SW480 (cell line): Measurements from ENCODE around the gene UBASH3A.
A peak's percentile ranks its signal among the peaks of the same experiment; 100 is the strongest.
"Not testable (repeated sequence)": the region's sequence is repeated elsewhere in the genome, so short reads cannot be mapped to it uniquely, and the experiment has no call there.

Source experiments
- DNase-seq: peaks from one replicate; pipeline ENCODE4 v3.0.0-alpha.2; 2016; ENCODE audit warnings: low spot score

Gene UBASH3A

GRCh38 chr21:42390696-42391095 lies 13.0 kb upstream of the UBASH3A start:
- peak; percentile 45 for DNase-seq

- no peak for DNase-seq
Measured at GRCh38 chr21:42391297-42391696, 12.4 kb upstream of the UBASH3A start.

DNA sequence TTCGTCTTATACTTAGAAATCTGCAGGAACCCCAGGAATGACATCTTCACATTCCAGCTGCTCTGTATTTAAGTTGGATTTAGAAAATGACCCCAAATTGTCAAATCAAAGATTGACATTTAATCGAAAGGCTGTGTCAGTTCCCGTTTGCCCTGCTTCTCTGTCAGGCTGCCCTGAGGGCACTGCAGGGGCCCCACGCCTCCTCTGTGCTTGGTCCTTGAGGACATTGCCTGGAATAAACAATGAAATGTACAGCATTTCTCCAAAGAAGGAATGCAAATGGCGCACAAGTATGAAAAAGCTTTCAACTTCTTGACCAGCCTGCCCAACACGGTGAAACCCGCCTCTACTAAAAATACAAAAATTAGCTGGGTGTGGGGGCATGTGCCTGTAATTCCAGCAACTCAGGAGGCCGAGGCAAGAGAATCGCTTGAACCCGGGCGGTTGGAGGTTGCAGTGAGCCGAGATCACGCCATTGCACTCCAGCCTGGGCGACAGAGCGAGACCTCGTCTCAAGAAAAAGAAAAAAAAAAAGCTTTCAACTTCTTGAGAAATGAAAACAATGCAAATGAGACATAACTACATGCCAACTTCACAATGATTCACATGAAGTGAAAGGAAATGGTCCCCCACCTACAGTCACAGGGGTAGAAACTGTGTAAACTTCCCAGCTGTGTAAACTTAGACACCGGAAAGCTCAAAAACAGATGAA lies 10.8 kb upstream of the UBASH3A start:
- no peak for DNase-seq

- no peak for DNase-seq
Measured at GRCh38 chr21:42393443-42393950, 10.2 kb upstream of the UBASH3A start.

GRCh38 chr21:42395302-42395701 lies 8.4 kb upstream of the UBASH3A start:
- DNase-seq, result no peak

DNA sequence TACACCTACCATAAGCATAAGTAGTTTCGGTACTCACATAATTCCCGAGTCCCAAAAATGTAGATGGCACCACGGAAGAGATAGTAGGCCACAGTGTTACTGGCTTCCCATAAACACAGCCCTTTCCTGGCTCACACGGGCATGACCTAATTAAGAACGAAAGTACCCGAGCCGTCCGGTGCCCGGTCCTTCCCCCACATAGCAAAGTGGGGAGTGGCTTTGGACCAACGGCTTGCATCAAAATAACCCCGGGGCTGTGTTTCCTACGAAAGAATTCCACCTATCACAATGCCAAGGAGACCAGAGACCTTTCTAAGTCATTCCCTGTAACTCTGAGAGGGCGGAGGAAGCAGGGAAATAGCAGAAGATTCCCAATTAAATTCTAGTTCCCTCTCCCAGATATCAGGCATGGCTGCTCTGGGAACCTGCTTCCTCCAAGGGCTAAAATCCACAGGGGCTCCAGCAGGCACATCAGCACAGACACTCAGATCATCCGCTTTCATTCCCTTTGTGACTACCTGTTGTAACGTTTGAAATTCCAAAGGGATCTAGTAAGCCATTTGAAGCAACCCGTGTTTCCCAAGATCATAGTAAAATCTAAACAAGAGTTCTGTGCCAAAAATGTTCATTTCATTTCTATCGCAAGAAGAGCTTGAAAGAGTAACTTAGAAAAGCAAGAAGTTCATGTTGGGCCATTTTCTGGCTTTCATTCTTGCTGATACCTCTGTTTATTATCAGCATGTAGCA lies 7.6 kb upstream of the UBASH3A start, which contains the start of gene TMPRSS3:
Gene TMPRSS3, minus strand, starts transcription at position 148 of the 747 bp plus-strand sequence. CDS start 635 bp downstream, outside the sequence.
- DNase-seq, result peak; percentile 91

- no peak for DNase-seq
Measured at GRCh38 chr21:42396799-42397745, 6.6 kb upstream of the UBASH3A start.

DNA sequence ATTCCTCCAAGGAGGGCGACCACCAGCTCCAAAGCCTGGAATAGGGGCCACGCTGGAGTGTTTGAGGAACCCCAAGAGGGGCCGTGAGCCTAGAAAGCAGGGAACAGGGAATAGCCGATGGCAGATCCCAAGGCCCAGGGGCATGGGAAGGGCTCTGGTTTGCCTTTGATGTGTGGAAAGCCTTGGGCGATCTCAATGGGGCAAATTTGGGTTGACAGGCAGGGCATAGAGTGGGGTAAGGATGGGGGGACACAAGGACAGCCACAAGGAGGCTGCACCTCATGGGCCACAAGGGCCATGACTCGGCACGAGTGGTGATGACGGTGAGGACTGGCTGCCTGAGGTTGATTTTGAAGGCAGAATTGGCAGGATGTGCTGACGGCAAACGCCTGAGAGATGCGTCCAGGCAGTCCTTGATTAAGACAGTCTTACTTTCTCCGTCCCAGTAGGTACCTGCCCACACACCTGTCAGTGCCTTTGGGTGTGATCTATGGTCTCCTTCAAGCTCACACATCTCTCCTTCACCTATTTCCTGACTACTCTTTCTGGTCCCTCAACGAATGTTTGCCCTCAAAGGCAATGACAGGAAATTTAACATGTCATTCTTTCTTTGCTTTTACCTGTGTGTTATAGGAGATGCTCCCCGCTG lies 5.8 kb upstream of the UBASH3A start:
- DNase-seq, result no peak

DNA sequence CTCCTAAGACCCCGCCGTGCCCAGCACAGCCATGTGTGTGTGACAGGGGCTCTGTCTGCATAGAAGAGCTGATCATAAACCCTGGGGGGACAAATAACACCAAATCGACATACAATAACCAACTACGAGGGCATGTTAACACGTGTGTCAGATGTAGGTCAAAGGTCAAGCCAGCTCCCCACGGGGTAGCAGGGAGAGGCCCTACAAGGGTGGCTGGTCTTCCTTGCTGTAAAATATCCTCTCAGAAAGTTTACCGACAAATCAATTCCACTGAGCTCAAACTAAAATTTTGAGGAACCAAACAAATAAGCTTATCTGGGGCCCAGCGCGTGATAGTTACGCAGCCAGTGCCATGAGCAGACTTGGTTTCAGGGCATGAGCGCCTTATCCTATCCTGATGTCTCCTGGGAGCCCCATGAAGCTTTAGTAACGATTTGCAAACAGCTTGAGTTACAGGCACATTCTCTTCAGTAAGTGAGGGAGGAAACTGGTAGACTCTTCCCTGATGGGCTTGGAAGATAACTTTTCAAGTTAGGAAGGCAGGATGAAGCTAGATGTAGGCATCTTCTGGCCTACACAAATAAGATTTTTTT lies 5.2 kb upstream of the UBASH3A start:
- no peak for DNase-seq

DNA sequence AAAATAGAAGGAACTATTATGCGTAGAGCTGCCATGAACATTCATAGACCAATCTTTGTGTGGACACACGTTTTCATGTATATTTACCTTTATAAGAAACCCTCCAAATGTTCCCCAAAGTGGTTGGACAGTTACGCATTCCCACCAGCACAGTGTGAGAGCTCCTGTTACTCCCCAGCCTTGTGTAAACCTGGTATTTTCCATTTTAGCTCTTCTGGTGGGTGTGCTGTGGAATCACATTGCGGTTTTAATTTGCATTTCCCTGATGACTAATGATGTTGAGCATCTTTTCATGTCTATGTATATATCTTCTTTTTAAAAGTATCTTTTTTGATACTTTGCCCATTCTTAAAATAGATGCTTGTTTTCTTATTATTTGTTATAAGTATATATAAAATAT lies 3.2 kb upstream of the UBASH3A start:
- DNase-seq, result peak; percentile 76

GRCh38 chr21:42401154-42401553 lies 2.5 kb upstream of the UBASH3A start:
- DNase-seq, result no peak

GRCh38 chr21:42401820-42402251 lies 1.9 kb upstream of the UBASH3A start:
- no peak for DNase-seq

DNA sequence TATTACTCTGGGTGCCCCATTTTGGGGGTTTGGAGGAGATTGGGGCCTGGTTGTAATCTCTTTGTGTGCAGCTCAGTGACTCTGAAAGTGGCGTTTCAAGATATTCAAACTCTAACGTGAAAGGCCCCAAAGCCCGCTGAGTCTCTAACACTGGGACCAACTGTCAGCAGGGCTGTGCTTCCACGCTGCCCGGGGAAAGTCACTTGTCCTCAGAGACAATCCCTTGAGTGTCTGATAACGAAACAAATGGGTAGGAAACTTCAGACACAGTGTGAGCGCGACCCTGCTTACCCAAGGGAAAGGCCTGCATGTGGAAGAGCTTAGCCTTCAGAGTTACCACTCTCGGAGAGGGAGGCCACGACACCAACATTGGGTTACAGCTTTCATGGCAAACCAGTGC lies 837 bp downstream of the UBASH3A start:
- DNase-seq, result no peak

- no peak for DNase-seq
Measured at GRCh38 chr21:42405064-42406013, 1.6 kb downstream of the UBASH3A start.

DNA sequence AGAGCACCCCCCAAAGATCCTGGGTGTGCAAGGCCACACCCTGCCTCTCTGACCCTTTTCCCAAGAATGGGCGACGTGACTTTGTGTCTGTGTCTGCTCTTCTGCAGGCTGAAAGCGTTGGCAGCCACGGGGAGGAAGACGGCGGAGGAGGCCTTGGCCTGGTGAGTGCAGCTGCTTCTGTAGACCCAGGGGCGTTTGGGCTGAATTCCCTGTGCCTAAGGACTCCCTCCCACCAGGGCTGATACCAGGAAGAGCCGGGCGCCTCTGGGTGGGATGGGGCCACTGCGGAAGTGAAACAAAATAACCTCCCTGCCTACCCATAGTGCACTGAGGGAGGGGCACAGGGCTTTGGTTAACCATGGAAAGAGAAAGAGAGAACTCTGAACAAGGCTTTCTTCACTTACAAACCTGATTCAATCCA lies 2.5 kb downstream of the UBASH3A start:
- no peak for DNase-seq

GRCh38 chr21:42406866-42407265 lies 3.2 kb downstream of the UBASH3A start:
- DNase-seq, result no peak

DNA sequence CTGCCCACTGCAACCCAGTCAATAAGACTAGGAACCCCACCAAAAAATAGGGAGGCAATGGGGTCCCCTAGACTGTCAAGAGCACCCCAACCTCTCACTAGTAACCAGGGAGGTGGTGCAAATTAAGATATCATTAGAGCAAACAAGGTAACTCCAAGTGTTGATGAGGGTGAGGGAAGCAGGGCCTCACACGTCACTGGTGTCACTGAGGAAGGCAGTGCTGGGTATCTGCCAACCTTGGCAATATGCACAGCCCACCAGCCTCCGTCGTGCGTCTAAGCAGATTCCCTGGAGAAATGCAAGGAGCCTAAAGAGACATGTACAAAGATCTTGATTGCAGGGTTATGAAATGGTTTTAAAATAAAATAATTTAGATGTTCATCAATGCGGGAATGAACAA lies 3.8 kb downstream of the UBASH3A start:
- no peak for DNase-seq

DNA sequence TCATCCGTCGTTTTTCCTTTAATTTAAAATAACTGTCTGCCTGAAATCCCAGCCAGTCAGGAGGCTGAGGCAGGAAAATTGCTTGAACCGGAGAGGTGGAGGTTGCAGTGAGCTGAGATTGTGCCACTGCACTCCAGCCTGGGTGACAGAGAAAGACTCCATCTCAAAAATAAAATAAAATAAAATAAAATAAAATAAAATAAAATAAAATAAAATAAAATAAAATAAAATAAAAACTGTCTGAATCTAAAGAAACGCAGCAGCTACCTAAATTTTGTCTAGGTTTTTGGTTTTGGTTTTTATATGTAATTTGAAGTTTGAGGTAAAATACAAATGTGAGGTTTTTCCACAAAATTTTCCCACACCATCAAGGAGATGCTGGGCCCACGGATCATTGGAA lies 5.0 kb downstream of the UBASH3A start:
- DNase-seq, result not testable (repeated sequence)

DNA sequence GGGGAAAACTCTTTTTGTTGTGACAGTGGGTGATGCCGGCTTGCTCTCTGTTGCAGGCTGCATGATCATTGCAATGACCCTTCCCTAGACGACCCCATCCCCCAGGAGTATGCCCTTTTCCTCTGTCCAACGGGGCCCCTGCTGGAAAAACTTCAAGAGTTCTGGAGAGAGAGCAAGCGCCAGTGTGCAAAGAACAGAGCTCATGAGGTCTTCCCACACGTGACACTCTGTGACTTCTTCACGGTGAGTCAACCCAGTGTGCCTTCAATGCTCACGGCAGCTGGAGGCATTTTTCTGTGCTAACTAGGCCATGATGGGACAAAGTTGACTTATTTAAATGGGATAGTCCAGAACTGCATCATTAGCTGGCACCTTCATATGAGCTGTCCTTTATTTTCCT lies 5.7 kb downstream of the UBASH3A start:
- no peak for DNase-seq
